ENCODE data around the gene RNASEH2B. TPM values are rescaled to one million over a fixed set of nuclear protein-coding genes. Genes with fewer than 3 reads are reported as not detected.

The RNASEH2B gene
- total and polyA plus RNA-seq, 2 of the 13 experiments (the other 11 are each of a cell fraction or from before 2014, with no cell fraction given), result 17.2 to 55.4 TPM

- FAIRE-seq (peak; percentile 32), ATAC-seq (peak; percentile 94), DNase-seq (ENCODE audit: low spot score) (peak; percentile 14)
- H3K4me3 ChIP-seq (replicated peaks in 1 of 3; ENCODE audit: insufficient read depth in 1 of 3, low read depth in 2 of 3, low read length in 3 of 3), result no peak overlapping the region
- CTCF ChIA-PET (ENCODE audit: low intra/inter-chr PET ratio, low total read pairs), result interaction anchor here (1.2 kb wide), 1 partner anchor 80 kb away, joined by 3 read pairs; no protein-coding TSS in a partner anchor
- H3K4me1 ChIP-seq (ENCODE audit: insufficient read depth, low read length), result 0 out of 2 replicates have a peak, but pooled peaks cover 17% of the 10 kb centered on the region
- POLR2A ChIA-PET, result no interaction called here
- no TSS peak for BruUV-seq (replicated peaks)
- in situ Hi-C loops (cut with HindIII; ENCODE audit: extremely low pct_ligation_motif_present, low pct_unique_long_range_greater_than_20kb) (no loop called here), intact Hi-C loops (cut with micrococcal nuclease; ENCODE audit: unreplicated experiment) (no loop called here)
- 4% methylated on average over 6 of the region's 6 CpGs for WGBS (ENCODE audit: low lambda C conversion rate)
- H3K27me3 ChIP-seq (ENCODE audit: control insufficient read depth in 1 of 2, insufficient read depth in 2 of 2, low read length in 2 of 2), result peaks cover 1 to 14% of the 10 kb centered on the region in 2 experiments; a peak in 3 of 5 replicates
- H2AFZ ChIP-seq (ENCODE audit: low read length), result peak overlapping the region; percentile 86
- H4K20me1 ChIP-seq (ENCODE audit: insufficient read depth, low read length), result no peaks in the 10 kb centered on the region
- TF ChIP-seq STAG1 (CRISPR knock-in tag; IDR thresholded peaks at IDR 0.05) (peak; percentile 51), SMC3 (IDR thresholded peaks at IDR 0.05; ENCODE audit: low read length) (0 out of 2 replicates have a peak, but pooled peaks have one; percentile 31), ZNF501 (CRISPR knock-in tag; IDR thresholded peaks at IDR 0.05) (no peak), CTCF (CRISPR knock-in tag; IDR thresholded peaks at IDR 0.05) (peak; percentile 60), ELF3 (CRISPR knock-in tag; IDR thresholded peaks at IDR 0.05) (peak; percentile 55; the same call in 1 of the 2 replicates), ZNF263 (CRISPR knock-in tag; IDR thresholded peaks at IDR 0.05) (peak; percentile 60; the same call in 1 of the 2 replicates), HOXD1 (CRISPR knock-in tag; IDR thresholded peaks at IDR 0.05) (no peak)
- H3K79me2 ChIP-seq (ENCODE audit: insufficient read depth, low read length), result no peaks in the 10 kb centered on the region
- H3K36me3 ChIP-seq (replicated peaks in 1 of 2; ENCODE audit: control insufficient read depth in 1 of 2, insufficient read depth in 2 of 2, low read length in 2 of 2), result no peaks in the 10 kb centered on the region
- H3K9ac ChIP-seq (ENCODE audit: insufficient read depth, low read depth, low read length), result no peak overlapping the region
- no peak overlapping the region for H3K27ac ChIP-seq (ENCODE audit: extremely low read length, insufficient read depth, low read length)
- 0 out of 2 replicates have a peak overlapping the region, but pooled peaks have one; percentile 40 for H3K4me2 ChIP-seq (ENCODE audit: low read depth, low read length)
- no peaks in the 10 kb centered on the region for H3K9me3 ChIP-seq (ENCODE audit: low read length)
These were observed 79.9 kb downstream of the RNASEH2B start for GRCh38 chr13:50989476-50989875.
